Karpas-422 (cell line): Measurements from ENCODE around the gene RAB40B. TPM values are rescaled to one million over a fixed set of nuclear protein-coding genes. Genes with fewer than 3 reads are reported as not detected.

Experiments
- DNase-seq: peaks from one replicate; pipeline ENCODE4 v3.0.0-alpha.2; 2015
- H2AFZ ChIP-seq: fragments of 200-600 bp; sonication (generic); 2 replicates; pipeline ENCODE4 v1.6.1; 2014; ENCODE audit warnings: antibody characterized with exemption, low read length, mixed read lengths
- H3K27ac ChIP-seq: fragments of 200-600 bp; sonication (generic); 2 replicates; pipeline ENCODE4 v1.5.1; 2014; ENCODE audit warnings: mild to moderate bottlenecking, low read length, moderate library complexity
- H3K27me3 ChIP-seq: fragments of 200-600 bp; sonication (generic); 2 replicates; pipeline ENCODE4 v1.6.1; 2014; ENCODE audit warnings: low read length, mixed read lengths
- H3K36me3 ChIP-seq: fragments of 200-600 bp; sonication (generic); 2 replicates; pipeline ENCODE4 v1.6.1; 2014; ENCODE audit warnings: low read length, mixed read lengths; ENCODE audit not compliant: insufficient read depth
- H3K4me1 ChIP-seq: fragments of 200-600 bp; sonication (generic); 2 replicates; pipeline ENCODE4 v1.6.1; 2014; ENCODE audit warnings: mild to moderate bottlenecking, low read length, mixed read lengths
- H3K4me2 ChIP-seq: fragments of 200-600 bp; sonication (generic); 2 replicates; pipeline ENCODE4 v1.6.1; 2014; ENCODE audit warnings: low read length, low read depth, mild to moderate bottlenecking; ENCODE audit not compliant: poor library complexity, severe bottlenecking
- H3K4me3 ChIP-seq: fragments of 200-600 bp; sonication (generic); 2 replicates; pipeline ENCODE4 v1.5.1; 2014; ENCODE audit warnings: mild to moderate bottlenecking, antibody characterized with exemption, low read length, mixed read lengths
- H3K79me2 ChIP-seq: fragments of 200-600 bp; sonication (generic); 2 replicates; pipeline ENCODE4 v1.6.1; 2014; ENCODE audit warnings: mild to moderate bottlenecking, low read length, mixed read lengths
- H3K9ac ChIP-seq: fragments of 200-600 bp; sonication (generic); 2 replicates; pipeline ENCODE4 v1.6.0; 2014; ENCODE audit warnings: low read length
- H3K9me2 ChIP-seq: fragments of 200-600 bp; sonication (generic), shearing (Covaris generic); replicated peaks from 2 replicates; pipeline ENCODE4 v1.6.0; 2014; ENCODE audit warnings: mild to moderate bottlenecking, low read length, moderate library complexity; ENCODE audit not compliant: insufficient read depth
- H3K9me3 ChIP-seq: fragments of 300-700, 200-600 bp; sonication (generic); 2 replicates; pipeline ENCODE4 v1.6.1; 2014; ENCODE audit warnings: low read length, mixed read lengths
- H4K20me1 ChIP-seq: fragments of 200-600 bp; sonication (generic); 2 replicates; pipeline ENCODE4 v1.6.1; 2014; ENCODE audit warnings: mild to moderate bottlenecking, antibody characterized with exemption, low read length, low read depth; ENCODE audit not compliant: insufficient read depth
- small RNA-seq: library from RNA; depleted of rRNA; stranded (forward); fragments of <200 nt; gene quantifications from one replicate; pipeline ENCODE3, GENCODE V24; 2014
- total RNA-seq: library from RNA; depleted of rRNA; stranded (reverse); fragments of >200 nt; shearing (Covaris generic); gene quantifications from 2 replicates; pipeline ENCODE4 v1.2.3, GENCODE V29; 2014; ENCODE audit warnings: low replicate concordance; rRNA removed

The RAB40B gene
- total RNA-seq, 1 experiment from 2014 or later, result 1.7 TPM

DNA sequence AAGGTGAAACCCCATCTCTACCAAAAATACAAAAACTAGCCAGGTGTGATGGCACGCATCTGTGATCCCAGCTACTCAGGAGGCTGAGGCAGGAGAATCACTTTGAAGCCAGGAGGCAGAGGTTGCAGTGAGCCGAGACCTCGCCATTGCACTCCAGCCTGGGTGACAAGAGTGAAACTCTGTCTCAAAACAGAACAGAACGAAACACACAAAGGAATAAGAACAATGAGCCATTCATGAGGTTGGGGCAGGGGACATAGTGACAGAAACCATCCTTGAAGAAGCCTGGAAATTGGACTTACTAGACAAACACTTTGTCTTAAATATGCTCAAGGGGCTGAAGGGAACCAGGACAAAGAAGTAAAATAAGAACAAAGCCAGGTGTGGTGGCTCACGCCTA, 89.7 kb downstream of the RAB40B start:
- Histone ChIP-seq H4K20me1 (no peaks in the 10 kb centered on the region), H3K79me2 (no peaks in the 10 kb centered on the region)

DNA sequence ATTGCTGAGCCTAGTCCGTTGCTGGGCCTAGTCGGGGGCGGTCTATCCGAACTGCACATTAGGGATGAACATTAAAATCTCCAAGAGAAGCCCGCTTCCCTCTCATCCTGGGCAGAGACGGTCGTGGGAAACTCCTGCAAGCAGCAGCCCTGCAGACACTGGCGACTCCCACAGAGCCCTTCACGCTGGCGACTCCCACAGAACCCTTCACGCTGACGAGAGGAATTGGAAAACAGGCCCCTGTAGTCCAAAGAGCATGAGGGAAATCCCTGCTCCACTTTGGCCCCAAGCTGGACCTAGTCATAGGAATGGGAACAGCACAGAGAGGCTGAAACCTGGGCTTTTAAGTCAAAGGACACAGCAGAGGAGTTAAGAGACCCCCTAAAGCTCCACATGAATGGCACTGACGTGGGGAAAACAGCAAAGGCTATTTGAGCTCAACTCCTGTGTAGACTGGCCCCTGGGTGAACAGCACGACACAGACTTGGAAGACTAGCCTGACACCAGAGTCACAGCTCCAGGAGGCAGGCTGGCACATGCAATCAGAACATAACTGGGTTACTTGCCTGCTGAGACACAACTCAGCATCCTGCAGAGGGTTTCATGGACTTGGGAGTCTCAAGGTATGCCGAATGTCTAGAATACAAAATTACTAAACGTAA, 92.4 kb downstream of the RAB40B start:
- Histone ChIP-seq H3K79me2 (0 out of 2 replicates have a peak, but pooled peaks cover 3% of the 10 kb centered on the region), H3K27ac (no peak overlapping the region), H3K9me2 (no peaks in the 10 kb centered on the region), H2AFZ (no peak overlapping the region), H3K9ac (no peak overlapping the region), H3K4me3 (no peak overlapping the region), H4K20me1 (0 out of 2 replicates have a peak, but pooled peaks cover 3% of the 10 kb centered on the region), H3K4me2 (no peak overlapping the region), H3K27me3 (no peaks in the 10 kb centered on the region), H3K4me1 (no peaks in the 10 kb centered on the region), H3K9me3 (no peaks in the 10 kb centered on the region), H3K36me3 (peaks cover 35% of the 10 kb centered on the region)
- no peak for DNase-seq

More for the DNA sequence above, 89.7 kb downstream of the RAB40B start:
- no peaks in the 10 kb centered on the region for H3K4me1 ChIP-seq
- no peak overlapping the region for H3K9ac ChIP-seq
- H3K4me2 ChIP-seq, result no peak overlapping the region
- peaks cover 34% of the 10 kb centered on the region for H3K36me3 ChIP-seq
- DNase-seq, result no peak
- no peak overlapping the region for H2AFZ ChIP-seq
- no peaks in the 10 kb centered on the region for H3K27me3 ChIP-seq
- H3K27ac ChIP-seq, result no peak overlapping the region
- H3K9me2 ChIP-seq, result no peaks in the 10 kb centered on the region
- no peak overlapping the region for H3K4me3 ChIP-seq
- H3K9me3 ChIP-seq, result no peaks in the 10 kb centered on the region

Small RNA genes within 50 kb of the gene (small RNA-seq; reads per million reads assigned to genes)
- not detected for gene MIR4525

Other genes starting within 250 kb of the RAB40B start
- gene CYBC1, start 247.9 kb downstream of the RAB40B start, total RNA-seq, result 92.4 and 147 TPM in 2 replicates
- gene NARF, start 240.0 kb downstream of the RAB40B start, total RNA-seq, result 43.3 and 53.5 TPM in 2 replicates
- gene FOXK2, start 179.0 kb downstream of the RAB40B start, total RNA-seq, result 19.7 and 22.4 TPM in 2 replicates
- 55.8 and 58.9 TPM in 2 replicates for gene WDR45B, start 50.3 kb downstream of the RAB40B start, total RNA-seq
- 6.2 and 6.6 TPM in 2 replicates for gene FN3KRP, start 18.0 kb upstream of the RAB40B start, total RNA-seq
- gene FN3K, start 36.9 kb upstream of the RAB40B start, total RNA-seq, result not detected in 2 replicates
- 26.2 and 28.7 TPM in 2 replicates for gene TBCD, start 53.4 kb upstream of the RAB40B start, total RNA-seq
- gene ZNF750, start 141.3 kb upstream of the RAB40B start, total RNA-seq, result not detected in 2 replicates